ENCODE results near the gene TSPAN16.
A peak's percentile ranks its signal among the peaks of the same experiment; 100 is the strongest.

The TSPAN16 gene

GRCh38 chr19:11361771-11362731, 66.1 kb downstream of the TSPAN16 start:
- no CpG with 5 or more reads among the region's 35 CpGs for WGBS (ENCODE audit: extremely low coverage, insufficient coverage, insufficient read length)
- H2BK120ac ChIP-seq (ENCODE audit: insufficient read depth, low read length, poor library complexity) = no peak overlapping the region

GRCh38 chr19:11363881-11364280, 67.9 kb downstream of the TSPAN16 start:
- H3K9ac ChIP-seq (ENCODE audit: low read length) = no peak overlapping the region
- no peak overlapping the region for H3K4me2 ChIP-seq (ENCODE audit: low read length)
- H3K23ac ChIP-seq (ENCODE audit: low read length) = no peak overlapping the region
- H3K4me3 ChIP-seq (ENCODE audit: low read depth, low read length) = no peak overlapping the region
- H2BK120ac ChIP-seq (ENCODE audit: insufficient read depth, low read length, poor library complexity) = no peak overlapping the region
- H3K27me3 ChIP-seq (ENCODE audit: insufficient read depth, low read length) = no peaks in the 10 kb centered on the region
- H3K27ac ChIP-seq (ENCODE audit: low read depth, low read length) = no peak overlapping the region
- H3K36me3 ChIP-seq (ENCODE audit: control insufficient read depth in 1 of 2, insufficient read depth in 2 of 2, low read length in 2 of 2) = no peaks in the 10 kb centered on the region
- no peak overlapping the region for H4K91ac ChIP-seq (ENCODE audit: low read depth, low read length)
- H2BK5ac ChIP-seq (ENCODE audit: low read depth, low read length, poor library complexity) = no peak overlapping the region
- peaks cover 0 to 4% of the 10 kb centered on the region in 2 experiments for H3K4me1 ChIP-seq (ENCODE audit: control insufficient read depth in 1 of 2, insufficient read depth in 2 of 2, low read length in 2 of 2)
- no peak overlapping the region for H4K8ac ChIP-seq (ENCODE audit: low read depth, low read length)
- no peak overlapping the region for H3K18ac ChIP-seq (ENCODE audit: low read length)
- no peaks in the 10 kb centered on the region for H3K79me2 ChIP-seq (ENCODE audit: control insufficient read depth, insufficient read depth, low read length, poor library complexity)
- H2BK12ac ChIP-seq (ENCODE audit: low read length) = no peak overlapping the region
- no peaks in the 10 kb centered on the region for H3K79me1 ChIP-seq (ENCODE audit: low read length)
- no peak overlapping the region for H3K14ac ChIP-seq (ENCODE audit: low read length)
- no peak overlapping the region for H3K4ac ChIP-seq (ENCODE audit: low read depth, low read length)
- no peak overlapping the region for H2AK5ac ChIP-seq (ENCODE audit: low read length)
- no CpG with 5 or more reads among the region's 10 CpGs for whole genome bisulfite sequencing (ENCODE audit: extremely low coverage, insufficient coverage, insufficient read length)
- H3K9me3 ChIP-seq (ENCODE audit: insufficient read depth, low read depth, low read length) = peaks cover 2% of the 10 kb centered on the region
- DNase-seq = no peak
- no peak overlapping the region for H4K12ac ChIP-seq (ENCODE audit: low read depth, low read length)
- H2AFZ ChIP-seq (ENCODE audit: insufficient read depth, low read length, poor library complexity) = no peak overlapping the region

More at GRCh38 chr19:11361771-11362731, 66.1 kb downstream of the TSPAN16 start:
- H4K91ac ChIP-seq (ENCODE audit: low read depth, low read length) = no peak overlapping the region
- H2AFZ ChIP-seq (ENCODE audit: insufficient read depth, low read length, poor library complexity) = no peak overlapping the region
- peak overlapping the region; percentile 24 for H3K4me2 ChIP-seq (ENCODE audit: low read length)
- no peak overlapping the region for H3K18ac ChIP-seq (ENCODE audit: low read length)
- peaks cover 0 to 4% of the 10 kb centered on the region in 2 experiments for H3K4me1 ChIP-seq (ENCODE audit: control insufficient read depth in 1 of 2, insufficient read depth in 2 of 2, low read length in 2 of 2)
- no peak overlapping the region for H2AK5ac ChIP-seq (ENCODE audit: low read length)
- peaks cover 2% of the 10 kb centered on the region for H3K9me3 ChIP-seq (ENCODE audit: insufficient read depth, low read depth, low read length)
- H3K9ac ChIP-seq (ENCODE audit: low read length) = no peak overlapping the region
- no peak overlapping the region for H4K12ac ChIP-seq (ENCODE audit: low read depth, low read length)
- no peak overlapping the region for H2BK5ac ChIP-seq (ENCODE audit: low read depth, low read length, poor library complexity)
- H3K27ac ChIP-seq (ENCODE audit: low read depth, low read length) = no peak overlapping the region
- no peak for DNase-seq
- H3K79me1 ChIP-seq (ENCODE audit: low read length) = no peaks in the 10 kb centered on the region
- H3K4ac ChIP-seq (ENCODE audit: low read depth, low read length) = no peak overlapping the region
- H3K27me3 ChIP-seq (ENCODE audit: insufficient read depth, low read length) = no peaks in the 10 kb centered on the region
- H3K23ac ChIP-seq (ENCODE audit: low read length) = no peak overlapping the region
- no peak overlapping the region for H4K8ac ChIP-seq (ENCODE audit: low read depth, low read length)
- no peak overlapping the region for H3K14ac ChIP-seq (ENCODE audit: low read length)
- no peak overlapping the region for H3K4me3 ChIP-seq (ENCODE audit: low read depth, low read length)
- no peaks in the 10 kb centered on the region for H3K36me3 ChIP-seq (ENCODE audit: control insufficient read depth in 1 of 2, insufficient read depth in 2 of 2, low read length in 2 of 2)
- H3K79me2 ChIP-seq (ENCODE audit: control insufficient read depth, insufficient read depth, low read length, poor library complexity) = no peaks in the 10 kb centered on the region
- no peak overlapping the region for H2BK12ac ChIP-seq (ENCODE audit: low read length)

- no peaks in the 10 kb centered on the region for H3K79me2 ChIP-seq (ENCODE audit: control insufficient read depth, insufficient read depth, low read length, poor library complexity)
- WGBS (ENCODE audit: extremely low coverage, insufficient coverage, insufficient read length) = no CpG with 5 or more reads among the region's 28 CpGs
Observed at GRCh38 chr19:11364296-11364904, 68.4 kb downstream of the TSPAN16 start.

GRCh38 chr19:11364935-11365334, 69.0 kb downstream of the TSPAN16 start:
- Histone ChIP-seq H2AK5ac (ENCODE audit: low read length) (no peak overlapping the region), H3K27ac (ENCODE audit: low read depth, low read length) (no peak overlapping the region), H3K79me1 (ENCODE audit: low read length) (no peaks in the 10 kb centered on the region), H3K4me2 (ENCODE audit: low read length) (no peak overlapping the region), H3K18ac (ENCODE audit: low read length) (no peak overlapping the region), H2BK12ac (ENCODE audit: low read length) (no peak overlapping the region), H3K9ac (ENCODE audit: low read length) (no peak overlapping the region), H3K14ac (ENCODE audit: low read length) (no peak overlapping the region), H3K4me1 (ENCODE audit: control insufficient read depth in 1 of 2, insufficient read depth in 2 of 2, low read length in 2 of 2) (peaks cover 0 to 4% of the 10 kb centered on the region in 2 experiments), H3K27me3 (ENCODE audit: insufficient read depth, low read length) (no peaks in the 10 kb centered on the region), H3K23ac (ENCODE audit: low read length) (no peak overlapping the region), H4K12ac (ENCODE audit: low read depth, low read length) (no peak overlapping the region), H3K9me3 (ENCODE audit: insufficient read depth, low read depth, low read length) (peaks cover 2% of the 10 kb centered on the region), H2BK5ac (ENCODE audit: low read depth, low read length, poor library complexity) (no peak overlapping the region), H3K4me3 (ENCODE audit: low read depth, low read length) (no peak overlapping the region), H3K79me2 (ENCODE audit: control insufficient read depth, insufficient read depth, low read length, poor library complexity) (no peaks in the 10 kb centered on the region), H2AFZ (ENCODE audit: insufficient read depth, low read length, poor library complexity) (no peak overlapping the region), H4K8ac (ENCODE audit: low read depth, low read length) (no peak overlapping the region), H3K36me3 (ENCODE audit: control insufficient read depth in 1 of 2, insufficient read depth in 2 of 2, low read length in 2 of 2) (no peaks in the 10 kb centered on the region), H4K91ac (ENCODE audit: low read depth, low read length) (no peak overlapping the region), H3K4ac (ENCODE audit: low read depth, low read length) (no peak overlapping the region), H2BK120ac (ENCODE audit: insufficient read depth, low read length, poor library complexity) (no peak overlapping the region)
- no CpG with 5 or more reads among the region's 5 CpGs for WGBS (ENCODE audit: extremely low coverage, insufficient coverage, insufficient read length)
- no peak for DNase-seq

More at GRCh38 chr19:11364296-11364904, 68.4 kb downstream of the TSPAN16 start:
- no peak overlapping the region for H2BK5ac ChIP-seq (ENCODE audit: low read depth, low read length, poor library complexity)
- no peak overlapping the region for H2AK5ac ChIP-seq (ENCODE audit: low read length)
- H3K23ac ChIP-seq (ENCODE audit: low read length) = no peak overlapping the region
- no peak overlapping the region for H3K9ac ChIP-seq (ENCODE audit: low read length)
- DNase-seq = no peak
- H3K27ac ChIP-seq (ENCODE audit: low read depth, low read length) = no peak overlapping the region
- no peak overlapping the region for H2BK120ac ChIP-seq (ENCODE audit: insufficient read depth, low read length, poor library complexity)
- H2AFZ ChIP-seq (ENCODE audit: insufficient read depth, low read length, poor library complexity) = no peak overlapping the region
- no peak overlapping the region for H3K18ac ChIP-seq (ENCODE audit: low read length)
- no peak overlapping the region for H4K91ac ChIP-seq (ENCODE audit: low read depth, low read length)
- no peaks in the 10 kb centered on the region for H3K36me3 ChIP-seq (ENCODE audit: control insufficient read depth in 1 of 2, insufficient read depth in 2 of 2, low read length in 2 of 2)
- H3K14ac ChIP-seq (ENCODE audit: low read length) = no peak overlapping the region
- no peak overlapping the region for H3K4me2 ChIP-seq (ENCODE audit: low read length)
- H4K12ac ChIP-seq (ENCODE audit: low read depth, low read length) = no peak overlapping the region
- H3K4me3 ChIP-seq (ENCODE audit: low read depth, low read length) = no peak overlapping the region
- H3K27me3 ChIP-seq (ENCODE audit: insufficient read depth, low read length) = no peaks in the 10 kb centered on the region
- no peak overlapping the region for H3K4ac ChIP-seq (ENCODE audit: low read depth, low read length)
- peaks cover 0 to 4% of the 10 kb centered on the region in 2 experiments for H3K4me1 ChIP-seq (ENCODE audit: control insufficient read depth in 1 of 2, insufficient read depth in 2 of 2, low read length in 2 of 2)
- H2BK12ac ChIP-seq (ENCODE audit: low read length) = no peak overlapping the region
- H3K79me1 ChIP-seq (ENCODE audit: low read length) = no peaks in the 10 kb centered on the region
- H4K8ac ChIP-seq (ENCODE audit: low read depth, low read length) = no peak overlapping the region
- H3K9me3 ChIP-seq (ENCODE audit: insufficient read depth, low read depth, low read length) = peaks cover 2% of the 10 kb centered on the region
